Daoy (cell line): ENCODE measurements around the gene LRIG1. TPM values are rescaled to one million over a fixed set of nuclear protein-coding genes. Genes with fewer than 3 reads are reported as not detected.
A peak's percentile ranks its signal among the peaks of the same experiment; 100 is the strongest.
"Not testable (repeated sequence)": the region's sequence is repeated elsewhere in the genome, so short reads cannot be mapped to it uniquely, and the experiment has no call there.

Experiments
- DNase-seq: peaks from one replicate; pipeline ENCODE4 v3.0.0-alpha.2; 2015; ENCODE audit warnings: low read depth
- total RNA-seq: library from RNA; depleted of rRNA; stranded (reverse); fragments of >200 nt; shearing (Covaris generic); gene quantifications from 2 replicates; pipeline ENCODE4 v1.2.3, GENCODE V29; 2014

LRIG1 gene
- total RNA-seq, 1 experiment from 2014 or later, result 23.8 TPM

DNA sequence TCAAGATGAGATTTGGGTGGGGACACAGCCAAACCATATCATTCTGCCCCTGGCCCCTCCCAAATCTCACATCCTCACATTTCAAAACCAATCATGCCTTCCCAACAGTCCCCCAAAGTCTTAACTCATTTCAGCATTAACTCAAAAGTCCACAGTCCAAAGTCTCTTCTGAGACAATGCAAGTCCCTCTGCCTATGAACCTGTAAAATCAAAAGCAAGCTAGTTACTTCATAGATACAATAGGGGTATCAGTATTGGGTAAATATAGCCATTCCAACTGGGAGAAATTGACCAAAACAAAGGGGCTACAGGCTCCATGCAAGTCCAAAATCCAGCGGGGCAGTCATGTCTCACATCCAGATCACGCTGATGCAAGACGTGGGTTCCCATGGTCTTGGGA, 79.7 kb downstream of the LRIG1 start:
- DNase-seq, result not testable (repeated sequence)

DNA sequence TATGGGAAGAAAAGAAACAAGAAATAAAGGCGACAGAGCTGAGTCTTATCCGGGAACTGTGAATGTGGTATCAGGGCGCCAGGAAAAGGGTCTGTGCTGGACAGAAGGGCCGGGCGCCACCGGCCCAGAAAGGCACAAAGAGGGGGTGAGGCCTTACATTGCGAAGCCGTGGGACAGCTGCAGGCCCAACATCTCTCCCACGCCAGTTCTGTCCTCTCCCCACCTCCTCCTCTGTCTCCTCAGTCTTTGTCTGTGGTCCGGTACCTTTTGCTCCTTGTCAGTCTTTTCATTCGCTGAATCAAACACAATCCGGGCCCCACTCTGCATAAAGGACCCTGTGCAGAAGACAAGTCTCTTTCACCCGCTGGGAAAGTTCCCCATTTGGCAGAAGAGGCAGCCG, 81.8 kb downstream of the LRIG1 start:
- no peak for DNase-seq

DNA sequence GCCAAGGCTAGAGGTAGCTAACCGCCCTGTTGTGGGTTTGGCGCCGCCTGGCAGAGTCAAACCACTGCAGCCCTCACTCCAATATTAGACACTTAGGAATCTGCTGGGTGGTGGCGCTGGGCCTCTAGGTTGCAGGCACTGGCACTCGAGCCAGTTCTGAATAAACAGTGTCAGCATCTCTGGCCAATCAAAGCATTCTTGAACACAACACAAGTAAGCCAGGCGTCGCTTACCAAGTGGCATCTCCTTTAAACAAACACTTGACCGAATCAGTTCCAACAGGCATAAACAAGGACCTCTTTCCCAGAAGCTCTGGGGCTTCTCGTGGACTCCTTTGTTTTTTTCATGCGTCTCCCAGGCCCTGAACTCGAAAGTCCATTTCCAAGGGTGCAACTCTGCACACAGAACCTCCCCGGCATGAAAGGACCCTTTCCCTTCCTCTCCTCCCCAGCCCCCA, 82.3 kb downstream of the LRIG1 start:
- DNase-seq, result no peak

DNA sequence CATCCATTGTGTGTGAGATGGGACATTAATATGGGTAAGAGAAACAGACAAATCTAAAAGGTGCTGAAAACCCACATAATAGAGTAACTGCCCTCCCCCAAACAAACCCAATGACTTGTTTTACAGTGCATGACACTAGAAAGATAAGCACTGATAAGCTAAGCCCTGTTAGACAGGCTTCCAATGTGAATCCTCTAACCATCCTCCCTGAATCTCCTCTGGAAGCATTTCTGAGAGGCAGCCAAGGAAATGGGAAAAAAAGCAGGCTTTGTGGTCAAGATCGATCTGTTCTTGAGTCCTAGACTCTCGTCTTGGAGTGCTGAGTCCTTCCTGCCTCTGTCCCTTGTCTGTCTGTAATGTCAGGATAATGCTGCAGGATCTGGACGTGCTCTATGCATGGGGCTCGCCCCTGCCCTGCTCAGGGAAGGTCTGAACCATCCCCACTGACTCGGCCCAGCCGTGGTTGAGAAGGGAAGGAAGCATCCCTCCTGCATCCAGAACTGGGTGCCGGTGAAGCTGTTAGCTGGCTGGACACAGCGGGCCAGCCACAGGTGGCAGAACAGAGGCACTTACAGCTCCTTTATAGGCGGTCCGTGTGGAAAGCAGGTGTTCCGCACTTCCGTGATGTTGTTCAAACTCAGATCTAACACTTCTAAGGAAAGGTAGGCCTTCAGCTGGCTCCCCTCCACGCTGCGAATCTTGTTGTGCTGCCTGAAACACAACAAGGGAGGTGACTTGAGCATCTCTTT, 84.1 kb downstream of the LRIG1 start:
- DNase-seq, result no peak

DNA sequence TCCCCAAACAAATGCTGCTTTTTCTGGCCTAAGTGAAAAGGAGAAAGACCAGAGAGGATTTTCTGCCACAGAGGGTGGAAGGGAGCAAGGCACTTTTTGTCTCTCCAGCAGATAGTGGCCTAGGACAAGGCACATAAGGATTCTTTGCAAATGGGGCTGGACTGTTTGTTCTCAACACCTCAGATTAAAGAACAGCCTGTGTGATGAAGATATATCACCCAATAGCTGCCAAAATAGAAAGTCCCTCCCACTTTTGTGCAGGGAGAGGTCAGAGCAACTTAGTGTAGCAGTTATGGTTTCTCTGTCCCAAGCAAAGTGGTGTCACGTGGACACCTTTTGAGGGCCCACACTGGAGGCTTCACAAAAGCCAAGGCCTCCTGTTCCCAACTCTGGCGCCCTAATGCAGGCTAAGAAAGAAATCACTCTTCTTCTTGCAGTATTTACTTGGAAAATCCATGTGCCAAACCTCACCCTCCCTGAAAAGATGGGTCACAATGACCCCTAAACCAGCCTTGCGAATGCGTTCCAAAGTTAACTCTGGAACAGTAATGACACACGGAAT, 84.9 kb downstream of the LRIG1 start:
- DNase-seq, result no peak

DNA sequence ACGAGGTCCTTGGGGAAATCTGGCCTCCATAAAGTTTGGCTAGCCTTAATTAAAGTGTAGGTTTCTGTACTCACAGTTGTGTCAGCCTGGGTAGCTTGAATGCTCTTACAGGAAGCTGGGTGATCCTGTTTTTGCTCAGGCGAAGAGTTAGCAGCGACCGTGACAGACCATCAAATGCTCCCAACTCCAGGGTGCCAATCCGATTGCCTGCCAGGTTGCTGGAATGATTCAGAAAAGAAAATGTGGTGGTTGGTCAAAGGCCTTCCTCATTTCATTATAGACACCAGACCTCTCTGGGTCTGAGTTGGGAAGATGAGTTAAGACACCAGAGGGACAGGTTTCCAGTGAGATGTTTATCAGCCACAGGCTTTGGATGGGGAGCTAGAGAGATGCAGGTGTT, 86.0 kb downstream of the LRIG1 start:
- no peak for DNase-seq

DNA sequence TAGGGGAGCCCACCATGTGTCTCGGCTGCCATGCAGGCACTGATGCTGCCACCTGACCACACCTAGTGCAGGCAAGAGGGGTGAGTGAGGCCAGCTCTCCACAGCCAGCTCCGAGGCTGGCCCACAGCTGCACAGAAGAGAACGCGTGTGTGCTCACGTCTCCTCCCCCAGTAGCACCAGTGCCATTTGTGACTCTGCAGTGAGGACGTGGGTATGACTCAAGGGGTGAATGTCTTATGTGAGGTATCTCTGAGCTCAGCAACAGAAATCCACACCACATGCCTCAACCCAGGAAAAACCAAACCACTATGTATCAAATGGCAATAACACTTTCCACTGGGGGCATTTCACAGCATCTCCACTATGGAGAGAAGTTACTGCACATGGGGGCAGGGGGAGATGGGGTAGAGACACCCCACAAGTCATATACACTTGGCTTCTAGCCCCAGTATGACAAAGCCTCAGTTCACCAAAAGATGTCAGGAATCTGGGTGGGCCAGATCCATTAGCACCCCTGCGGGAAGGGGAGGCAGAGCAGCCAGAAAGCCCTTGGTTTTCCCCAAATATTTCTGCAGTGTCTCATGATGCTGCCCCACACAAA, 87.6 kb downstream of the LRIG1 start:
- DNase-seq, result peak; percentile 69

DNA sequence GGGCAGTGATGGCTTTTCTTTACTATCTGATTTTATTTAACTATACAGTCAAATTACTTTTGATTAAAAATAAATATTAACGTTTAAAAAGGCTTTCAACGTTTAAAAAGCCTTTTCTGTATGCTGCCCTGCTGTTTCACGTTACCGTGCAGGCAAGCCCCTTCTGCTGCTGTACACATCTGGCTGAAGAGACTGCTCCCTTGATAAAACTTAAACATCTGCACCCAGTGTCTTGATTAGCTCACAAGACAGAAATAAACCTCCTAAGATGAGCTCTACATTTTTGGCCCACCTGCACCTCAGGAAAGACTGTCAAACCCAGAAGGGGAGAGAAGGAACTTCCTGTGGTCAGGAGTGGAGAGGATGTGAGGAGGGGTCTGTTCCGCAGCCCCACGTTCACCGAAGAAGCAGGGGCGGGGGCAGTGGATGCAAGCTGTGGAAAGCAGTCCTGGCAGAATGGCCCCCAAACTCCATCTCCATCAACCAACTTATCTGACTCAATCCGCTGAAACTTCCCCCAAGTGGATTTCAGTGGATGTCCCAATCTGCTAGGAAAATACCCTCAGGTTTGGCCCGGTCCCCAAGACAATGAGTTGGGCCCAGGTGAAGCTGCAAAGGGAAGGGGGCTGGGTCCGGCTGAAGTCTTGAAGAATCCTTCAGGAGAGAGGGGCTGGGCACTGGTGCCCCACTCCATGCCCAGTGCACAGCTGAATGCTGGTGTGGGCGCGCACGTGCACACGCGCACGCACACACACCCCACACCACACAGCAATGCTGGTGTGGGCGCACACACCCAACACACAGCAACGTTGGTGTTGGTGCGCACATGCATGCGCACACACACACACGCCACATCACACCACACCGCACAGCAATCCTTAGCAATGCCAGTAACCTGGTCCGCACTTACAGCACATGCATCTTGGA, 88.6 kb downstream of the LRIG1 start:
- no peak for DNase-seq

DNA sequence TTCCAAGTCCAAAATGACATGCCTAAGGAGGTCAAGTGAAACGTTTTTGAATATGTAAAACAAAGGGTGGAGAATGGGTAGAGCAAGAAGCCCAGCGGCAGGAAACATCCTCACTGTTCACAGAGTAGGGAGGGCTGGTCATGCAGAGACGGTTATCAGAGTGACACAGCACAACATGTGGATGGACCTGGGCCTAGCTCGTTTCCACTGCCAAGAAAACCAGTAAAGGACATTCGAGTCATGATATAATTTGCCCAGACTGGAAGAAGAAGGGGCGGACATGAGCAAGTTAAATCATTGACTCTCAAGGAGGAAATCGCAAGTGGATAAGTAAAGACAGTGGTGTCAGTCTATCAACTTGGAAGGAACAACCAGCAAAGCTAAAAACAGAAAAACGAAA, 89.3 kb downstream of the LRIG1 start:
- no peak for DNase-seq

DNA sequence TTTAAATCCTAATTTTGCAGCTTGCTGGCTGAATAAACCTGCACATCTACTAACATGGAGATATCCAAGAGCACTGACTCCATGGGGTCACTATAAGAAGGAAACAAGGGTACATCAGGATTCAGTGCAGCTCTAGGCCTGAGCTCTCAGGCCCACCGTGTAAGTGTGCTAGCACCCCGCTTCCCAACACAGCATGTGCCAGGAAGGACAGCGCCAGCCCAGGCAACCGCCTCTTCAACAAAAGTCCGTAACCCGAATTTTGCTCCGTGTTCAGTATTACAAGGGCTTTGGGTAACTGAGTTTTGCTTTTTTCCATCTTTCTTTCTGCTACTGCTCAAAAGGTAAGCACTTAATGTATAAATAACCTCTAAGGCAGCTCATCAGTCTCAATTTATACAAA, 89.8 kb downstream of the LRIG1 start:
- no peak for DNase-seq

DNA sequence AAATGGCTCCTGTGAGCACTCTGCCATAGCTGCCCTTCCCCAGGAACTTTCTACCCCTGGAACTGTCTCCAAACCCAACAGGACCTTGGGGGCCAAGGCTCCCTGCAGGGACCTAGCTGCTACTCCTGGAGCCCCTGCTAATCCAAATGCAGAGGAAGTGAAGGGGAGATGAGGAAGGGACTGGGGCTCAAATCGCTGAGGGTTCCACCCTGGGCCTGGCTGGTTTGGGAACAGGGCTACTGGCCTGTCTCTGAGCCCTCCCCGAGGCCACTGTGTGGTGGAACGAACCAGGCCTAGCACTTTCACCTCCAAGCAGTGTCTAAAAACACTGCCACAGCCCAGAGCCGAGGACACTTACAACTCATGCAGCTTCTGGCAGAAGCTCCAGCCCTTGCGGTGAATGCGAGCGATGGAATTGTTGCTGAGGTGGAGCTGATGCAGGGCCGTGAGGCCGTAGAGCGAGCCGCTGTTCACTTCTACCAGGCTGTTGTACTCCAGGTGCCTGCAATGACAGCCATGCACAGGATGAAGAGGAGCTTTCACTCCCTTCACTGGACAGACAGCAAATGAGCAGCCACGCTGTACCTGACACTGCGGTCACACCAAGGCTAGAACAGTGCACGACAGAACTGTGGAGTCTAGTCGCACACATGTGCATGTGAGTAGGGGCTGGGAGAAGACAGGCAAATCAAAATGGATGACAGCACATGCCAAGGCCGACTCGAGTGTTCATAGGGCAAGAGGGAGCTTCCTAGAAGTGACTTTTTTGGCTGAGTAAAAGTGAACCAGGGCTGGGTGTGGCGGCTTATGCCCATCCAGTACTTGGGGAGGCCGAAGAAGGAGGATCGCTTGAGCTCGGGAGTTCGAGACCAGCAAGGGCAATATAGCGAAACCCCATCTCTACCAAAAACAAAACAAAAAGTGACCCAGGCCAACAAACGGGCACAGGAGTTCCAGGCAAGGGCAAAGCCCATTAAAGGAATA, 90.8 kb downstream of the LRIG1 start:
- DNase-seq, result no peak

DNA sequence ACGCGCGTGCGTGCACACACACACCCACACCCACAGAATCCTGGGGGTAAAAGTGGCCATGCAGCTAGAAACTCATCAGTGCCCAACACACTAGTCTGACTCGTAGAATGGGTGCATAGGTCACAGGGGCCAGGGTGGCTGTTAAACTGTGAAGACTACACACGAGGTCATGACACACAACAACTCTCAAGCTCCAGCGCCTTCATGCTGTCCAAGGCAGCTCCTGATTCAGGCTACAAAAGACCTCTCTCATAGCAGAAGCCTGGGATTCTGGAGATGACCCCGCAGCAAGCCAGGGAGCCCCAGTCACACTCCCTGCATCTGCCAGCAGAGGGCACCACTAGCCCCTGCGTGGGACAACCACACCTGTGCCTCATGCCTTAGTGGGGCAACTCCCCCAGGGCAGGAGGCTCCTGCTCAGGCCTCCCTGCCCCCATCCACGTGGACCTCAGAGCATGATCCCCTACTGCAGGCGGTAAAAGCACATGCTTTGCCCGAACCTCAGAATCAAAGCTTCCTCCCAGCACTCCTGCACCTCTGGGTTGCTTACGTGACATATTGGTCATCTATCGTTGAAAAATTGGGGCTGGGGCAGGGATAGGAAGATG, 93.1 kb downstream of the LRIG1 start:
- peak; percentile 64 for DNase-seq

DNA sequence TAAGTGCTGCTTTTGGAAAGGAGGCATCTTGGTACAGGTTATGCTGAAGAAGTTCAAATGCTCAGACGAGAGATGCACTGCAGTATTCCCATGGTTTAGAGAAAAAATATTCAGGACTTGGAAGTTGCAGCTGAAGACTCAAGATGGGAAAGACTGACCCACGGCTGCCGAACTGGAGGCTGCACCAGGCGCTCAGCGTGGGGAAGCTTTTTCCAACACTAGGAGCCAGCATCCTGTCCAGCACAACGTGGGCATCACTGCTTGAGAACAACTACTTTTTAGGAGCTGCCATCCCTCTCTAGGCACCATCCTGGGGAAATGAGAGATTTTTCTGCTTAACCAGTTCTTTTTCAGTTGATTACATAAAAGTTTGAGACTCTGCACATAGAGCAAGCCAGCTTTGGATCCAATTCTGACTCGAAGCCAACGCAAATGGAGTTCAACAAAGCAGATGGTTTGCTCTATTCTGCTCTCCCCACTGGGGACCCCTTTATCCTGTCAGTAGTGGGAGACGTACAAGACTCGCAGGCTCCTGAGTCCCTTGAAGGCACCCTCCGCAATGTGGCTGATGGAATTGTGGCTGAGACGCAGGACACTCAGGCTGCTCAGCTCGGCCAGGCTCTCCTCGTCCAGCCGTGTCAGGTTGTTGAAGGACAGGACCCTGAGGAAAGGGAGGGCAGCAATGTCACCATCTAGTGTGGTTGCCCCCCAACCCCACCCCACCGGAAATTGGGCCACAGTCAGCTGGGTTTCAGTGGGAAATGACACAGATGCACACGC, 93.8 kb downstream of the LRIG1 start:
- no peak for DNase-seq

DNA sequence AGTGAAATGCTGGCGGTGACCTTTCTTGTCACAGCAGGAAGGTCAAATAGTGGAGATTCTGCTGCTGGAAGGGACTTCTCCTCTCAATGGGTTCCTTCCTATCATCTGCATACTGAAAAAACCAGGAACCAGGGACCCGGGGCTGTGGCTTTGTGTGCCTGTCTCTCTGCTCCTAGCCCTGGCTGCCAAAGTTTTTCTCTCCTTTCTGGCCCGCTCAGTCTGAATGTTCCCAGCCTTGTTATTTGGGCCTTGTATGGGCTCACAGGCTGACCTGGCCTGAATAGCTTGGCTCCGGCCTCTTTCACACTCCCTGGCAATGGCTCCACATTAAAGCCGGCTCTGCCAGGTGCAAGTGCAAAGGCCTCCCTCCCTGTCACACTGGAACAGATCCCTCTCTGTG, 94.7 kb downstream of the LRIG1 start:
- no peak for DNase-seq

DNA sequence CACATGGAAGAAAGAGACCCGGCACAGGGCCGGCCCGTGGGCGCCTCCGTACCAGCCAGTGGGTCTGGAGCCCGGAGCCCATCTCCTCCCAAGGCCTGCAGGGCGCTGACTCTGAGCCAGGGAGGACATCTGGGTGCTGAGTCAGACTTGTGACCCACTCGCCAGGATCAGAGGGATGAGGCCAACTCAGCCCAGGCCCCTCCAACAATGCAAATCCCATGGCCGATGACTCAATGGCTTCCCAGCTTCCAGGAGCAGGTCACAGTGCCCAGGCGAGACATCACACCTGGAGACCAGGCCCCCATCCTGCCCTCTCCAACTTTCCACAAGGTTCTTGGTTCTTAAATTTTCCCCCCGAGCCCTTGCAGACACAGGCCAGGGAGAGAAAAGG, 95.1 kb downstream of the LRIG1 start:
- DNase-seq, result peak; percentile 68

DNA sequence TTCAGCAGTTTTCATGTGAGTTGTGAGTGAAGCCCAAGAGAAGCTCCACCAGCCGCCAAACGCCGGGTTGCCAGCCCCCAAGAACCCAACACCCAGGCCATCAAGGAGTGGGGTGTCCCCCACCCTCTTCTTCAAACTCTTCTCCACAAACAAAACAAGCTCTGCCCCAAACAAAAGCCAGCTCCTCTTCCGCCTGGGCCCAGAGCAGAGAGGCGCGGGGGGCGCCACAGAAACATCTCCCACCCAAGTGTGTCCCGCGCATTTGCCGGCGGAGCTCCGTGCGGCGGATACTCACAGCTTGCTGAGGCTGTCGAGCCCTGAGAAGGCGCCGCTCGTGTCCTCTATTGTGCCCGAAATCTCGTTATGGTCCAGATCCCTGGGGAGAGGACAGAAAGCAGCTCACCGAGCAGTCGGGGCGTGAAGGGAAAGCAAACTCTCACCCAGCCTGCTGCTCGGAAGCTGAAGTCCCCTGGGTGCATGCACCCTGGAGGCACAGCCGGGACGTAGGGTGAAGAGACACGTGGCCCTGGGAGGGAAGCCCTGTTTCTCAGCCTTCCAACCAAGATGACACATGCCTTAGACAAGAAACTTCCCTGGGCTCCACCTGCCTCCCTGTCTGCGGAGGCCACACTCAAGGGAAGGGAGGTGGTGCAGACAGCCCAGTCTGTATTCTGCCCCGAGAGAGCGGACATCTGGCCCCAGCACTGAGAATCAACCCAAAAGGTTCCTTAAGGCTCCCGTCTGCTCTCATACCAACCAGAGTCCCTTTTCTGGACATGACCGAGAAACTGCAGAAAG, 95.7 kb downstream of the LRIG1 start:
- DNase-seq, result no peak

DNA sequence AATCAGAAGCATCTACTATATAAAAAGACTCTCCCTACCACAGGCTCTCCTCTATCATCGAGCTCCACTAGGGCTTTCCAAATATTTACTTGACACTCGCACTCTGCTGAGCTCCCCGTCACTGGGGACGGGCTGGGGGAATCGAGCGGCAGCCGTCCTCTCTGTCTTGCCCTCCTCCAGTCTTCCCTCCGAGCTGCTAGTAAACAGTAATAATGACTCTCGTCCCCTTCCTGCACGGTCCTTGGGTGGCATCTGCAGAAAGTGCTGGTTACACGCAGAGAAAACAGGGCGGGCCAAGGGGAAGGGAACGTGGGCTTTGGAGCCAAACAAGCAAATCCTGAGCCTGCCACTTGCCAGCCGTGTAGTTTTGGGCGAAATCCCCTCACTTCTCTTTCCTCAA, 96.6 kb downstream of the LRIG1 start:
- no peak for DNase-seq

DNA sequence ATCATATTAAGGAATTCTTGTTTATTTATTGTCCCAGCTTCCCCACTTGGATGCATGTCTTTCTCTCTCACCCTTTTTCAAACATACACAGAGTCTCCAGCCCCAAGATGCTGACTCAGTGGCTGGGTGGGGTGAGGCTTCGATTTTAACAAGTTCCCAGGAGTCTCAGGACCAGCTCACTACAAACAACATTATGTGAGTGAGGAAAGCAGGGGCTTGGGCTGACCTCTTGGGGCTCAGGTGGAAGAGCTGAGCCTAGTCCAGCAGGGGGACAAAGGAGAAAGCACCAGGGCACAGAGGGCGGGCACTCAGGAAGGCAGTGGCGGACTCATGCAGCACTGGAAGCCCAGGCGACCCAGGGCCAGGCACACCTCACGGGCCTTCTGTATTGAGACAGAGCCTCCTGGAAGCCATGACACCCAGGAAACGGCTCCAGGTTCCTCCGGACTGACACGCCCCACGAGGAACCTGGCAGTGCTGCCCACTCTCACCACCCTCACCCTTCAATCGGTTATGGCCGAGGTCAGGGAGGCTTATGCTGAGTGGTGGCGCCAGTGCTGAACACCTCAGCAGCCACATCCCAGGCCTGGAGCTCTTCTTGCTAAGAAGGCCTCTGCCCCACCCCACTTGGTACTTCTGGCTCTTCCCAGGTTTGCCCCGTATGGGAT, 97.4 kb downstream of the LRIG1 start:
- no peak for DNase-seq
